Tibial nerve (tissue), 4 donors: ENCODE data around the gene AQP11. TPM values are rescaled to one million over a fixed set of nuclear protein-coding genes. Genes with fewer than 3 reads are reported as not detected.
"Not testable (repeated sequence)": the region's sequence is repeated elsewhere in the genome, so short reads cannot be mapped to it uniquely, and the experiment has no call there.

Source experiments
- DNase-seq, 2 donors: peaks; one replicate each; pipeline ENCODE4 v3.0.0-alpha.2; 2019; ENCODE audit warnings: low spot score in 2 of 2
- H3K27ac ChIP-seq, 4 donors: fragments of 200-600 bp; sonication (generic) in 3 of 4; one replicate each; pipeline ENCODE4 v1.5.1; 2017 to 2019; ENCODE audit warnings: mild to moderate bottlenecking in 1 of 4
- H3K27me3 ChIP-seq, 2 donors: fragments of 200-600 bp; sonication (generic) in 1 of 2; one replicate each; pipeline versions ENCODE4 v1.5.1 to v1.6.0; 2017 to 2019
- H3K36me3 ChIP-seq, 3 donors: fragments of 200-600 bp; sonication (generic); one replicate each; pipeline ENCODE4 v1.5.1; 2018 to 2019
- H3K4me1 ChIP-seq, 4 donors: fragments of 200-600 bp; sonication (generic) in 3 of 4; one replicate each; pipeline ENCODE4 v1.5.1; 2017 to 2019
- H3K4me3 ChIP-seq, 4 donors: fragments of 200-600 bp; sonication (generic) in 3 of 4; one replicate each; pipeline ENCODE4 v1.5.1; 2017 to 2019; ENCODE audit warnings: mild to moderate bottlenecking in 1 of 4, moderate library complexity in 1 of 4
- H3K9me3 ChIP-seq, 4 donors: fragments of 200-600 bp; sonication (generic) in 3 of 4; one replicate each; pipeline ENCODE4 v1.5.1; 2017 to 2019
- EP300 ChIP-seq, 2 donors: sonication (generic); formaldehyde crosslinking; IDR thresholded peaks; one replicate each; pipeline ENCODE4 v1.6.1; 2017; ENCODE audit warnings: antibody characterized with exemption in 2 of 2, mild to moderate bottlenecking in 1 of 2
- POLR2A ChIP-seq, 2 donors: fragments of 450-650 bp; IDR thresholded peaks; one replicate each; pipeline ENCODE4 v1.6.1; 2017; ENCODE audit warnings: antibody characterized with exemption in 2 of 2, mild to moderate bottlenecking in 2 of 2, moderate library complexity in 2 of 2
- WGBS, 2 donors: methylation state at CpG; one replicate each; pipeline ENCODE4 v1.1.5; 2018; 5-methylcytosine and 5-hydroxymethylcytosine counted together
- total RNA-seq, 4 donors: library from RNA; depleted of rRNA; stranded (reverse); fragments of >200 nt; gene quantifications; one replicate each; pipeline ENCODE4 v1.1.0, GENCODE V29; 2016
- TF ChIP-seq, protein P1 (sequence below), 5 experiments: fragments of 200-600 bp in 3 of 5; fragments of 450-650 bp in 2 of 5; sonication (generic) in 3 of 5; IDR thresholded peaks; one replicate each; pipeline ENCODE4 v1.5.1; 2016 to 2019; ENCODE audit warnings: antibody characterized with exemption in 5 of 5, mild to moderate bottlenecking in 3 of 5, moderate library complexity in 2 of 5

AQP11 gene
- total RNA-seq, 4 donors from 2014 or later: 0.78 to 3.3 (median 1.6) TPM

DNA sequence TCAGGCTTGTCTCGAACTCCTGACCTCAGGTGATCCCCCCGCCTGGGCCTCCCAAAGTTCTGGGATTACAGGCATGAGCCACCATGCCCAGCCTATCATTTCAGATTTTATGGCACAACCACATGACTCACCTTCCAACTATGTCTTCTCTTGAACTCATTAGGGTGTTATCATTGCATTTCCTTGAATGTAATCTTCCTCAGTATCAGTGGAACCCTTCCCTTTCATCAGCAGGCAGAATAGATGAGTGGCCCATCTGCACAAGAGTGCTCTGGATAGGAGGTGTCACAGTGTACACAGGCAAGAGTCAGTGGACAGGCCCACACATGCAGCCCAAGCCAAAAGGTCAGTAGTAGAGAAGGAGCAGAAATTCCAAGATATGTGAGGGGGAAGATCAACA is 29.1 kb upstream of the AQP11 start:
- DNase-seq: no peak
- no peaks in the 10 kb centered on the region for H3K27me3 ChIP-seq
- TF ChIP-seq EP300 (IDR thresholded peaks at IDR 0.05) (no peak), POLR2A (IDR thresholded peaks at IDR 0.05) (no peak)
- TF ChIP-seq, protein P1, sequence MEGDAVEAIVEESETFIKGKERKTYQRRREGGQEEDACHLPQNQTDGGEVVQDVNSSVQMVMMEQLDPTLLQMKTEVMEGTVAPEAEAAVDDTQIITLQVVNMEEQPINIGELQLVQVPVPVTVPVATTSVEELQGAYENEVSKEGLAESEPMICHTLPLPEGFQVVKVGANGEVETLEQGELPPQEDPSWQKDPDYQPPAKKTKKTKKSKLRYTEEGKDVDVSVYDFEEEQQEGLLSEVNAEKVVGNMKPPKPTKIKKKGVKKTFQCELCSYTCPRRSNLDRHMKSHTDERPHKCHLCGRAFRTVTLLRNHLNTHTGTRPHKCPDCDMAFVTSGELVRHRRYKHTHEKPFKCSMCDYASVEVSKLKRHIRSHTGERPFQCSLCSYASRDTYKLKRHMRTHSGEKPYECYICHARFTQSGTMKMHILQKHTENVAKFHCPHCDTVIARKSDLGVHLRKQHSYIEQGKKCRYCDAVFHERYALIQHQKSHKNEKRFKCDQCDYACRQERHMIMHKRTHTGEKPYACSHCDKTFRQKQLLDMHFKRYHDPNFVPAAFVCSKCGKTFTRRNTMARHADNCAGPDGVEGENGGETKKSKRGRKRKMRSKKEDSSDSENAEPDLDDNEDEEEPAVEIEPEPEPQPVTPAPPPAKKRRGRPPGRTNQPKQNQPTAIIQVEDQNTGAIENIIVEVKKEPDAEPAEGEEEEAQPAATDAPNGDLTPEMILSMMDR (IDR thresholded peaks at IDR 0.05): no peak
- no peaks in the 10 kb centered on the region for H3K36me3 ChIP-seq
- no peak overlapping the region for H3K27ac ChIP-seq
- H3K4me3 ChIP-seq: no peak overlapping the region
- 93 to 97% methylated on average over 2 of the region's 2 CpGs for WGBS, 2 donors
- no peaks in the 10 kb centered on the region for H3K4me1 ChIP-seq
- H3K9me3 ChIP-seq: peaks cover 0 to 17% (median 0%) of the 10 kb centered on the region in 4 donors

DNA sequence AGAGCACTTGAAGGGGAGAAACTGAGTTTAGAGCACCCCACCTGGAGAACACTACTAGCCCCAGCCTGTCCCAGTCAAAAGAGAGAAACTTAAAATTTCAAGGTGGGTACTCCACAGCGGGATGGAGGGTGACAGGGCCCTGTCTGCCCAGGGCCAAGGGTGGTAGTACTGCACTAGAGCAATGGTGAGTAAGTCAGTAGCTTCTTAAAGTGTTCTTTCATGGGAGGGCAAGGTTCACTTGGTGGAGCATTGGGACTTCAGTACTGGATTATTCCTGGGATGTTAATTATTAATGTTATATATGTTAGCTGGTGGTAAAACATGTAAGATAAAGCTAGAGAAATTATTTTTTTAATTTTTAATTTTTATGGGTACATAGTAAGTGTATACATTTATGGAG is 28.5 kb upstream of the AQP11 start:
- no peak for DNase-seq
- WGBS, 2 donors: 88 to 100% methylated on average over 1 of the region's 1 CpG

DNA sequence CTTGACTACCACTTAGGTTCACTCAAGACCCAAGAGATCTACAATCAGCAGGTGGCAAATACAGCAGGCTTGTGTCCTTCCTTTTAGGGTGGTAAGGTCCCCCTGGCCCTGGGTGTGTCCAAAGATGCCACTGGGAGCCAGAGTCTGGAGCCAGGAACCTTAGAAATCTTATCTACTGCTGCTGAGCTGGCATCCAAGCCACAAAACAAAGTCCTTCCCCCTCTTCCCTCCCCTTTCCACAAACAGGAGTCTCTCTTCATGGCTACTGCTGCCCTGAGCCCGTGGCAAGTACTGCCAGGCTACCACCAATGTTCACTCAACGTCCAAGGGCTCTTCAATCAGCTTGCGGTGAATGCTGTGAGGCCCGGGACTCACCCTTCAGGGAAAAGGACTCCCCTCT is 21.4 kb upstream of the AQP11 start:
- WGBS, 2 donors: 92% methylated on average over 4 of the region's 4 CpGs
- TF ChIP-seq, protein P1 (IDR thresholded peaks at IDR 0.05): no peak
- TF ChIP-seq EP300 (IDR thresholded peaks at IDR 0.05) (no peak), POLR2A (IDR thresholded peaks at IDR 0.05) (no peak)
- no peak overlapping the region for H3K27ac ChIP-seq

More for the DNA sequence above, 28.5 kb upstream of the AQP11 start:
- Histone ChIP-seq H3K27ac (no peak overlapping the region), H3K4me1 (no peaks in the 10 kb centered on the region), H3K4me3 (no peak overlapping the region), H3K9me3 (peaks cover 0 to 17% (median 0%) of the 10 kb centered on the region in 4 donors), H3K36me3 (no peaks in the 10 kb centered on the region), H3K27me3 (no peaks in the 10 kb centered on the region)
- no peak for TF ChIP-seq POLR2A (IDR thresholded peaks at IDR 0.05)
- TF ChIP-seq, protein P1 (IDR thresholded peaks at IDR 0.05): no peak
- TF ChIP-seq EP300 (IDR thresholded peaks at IDR 0.05): no peak

DNA sequence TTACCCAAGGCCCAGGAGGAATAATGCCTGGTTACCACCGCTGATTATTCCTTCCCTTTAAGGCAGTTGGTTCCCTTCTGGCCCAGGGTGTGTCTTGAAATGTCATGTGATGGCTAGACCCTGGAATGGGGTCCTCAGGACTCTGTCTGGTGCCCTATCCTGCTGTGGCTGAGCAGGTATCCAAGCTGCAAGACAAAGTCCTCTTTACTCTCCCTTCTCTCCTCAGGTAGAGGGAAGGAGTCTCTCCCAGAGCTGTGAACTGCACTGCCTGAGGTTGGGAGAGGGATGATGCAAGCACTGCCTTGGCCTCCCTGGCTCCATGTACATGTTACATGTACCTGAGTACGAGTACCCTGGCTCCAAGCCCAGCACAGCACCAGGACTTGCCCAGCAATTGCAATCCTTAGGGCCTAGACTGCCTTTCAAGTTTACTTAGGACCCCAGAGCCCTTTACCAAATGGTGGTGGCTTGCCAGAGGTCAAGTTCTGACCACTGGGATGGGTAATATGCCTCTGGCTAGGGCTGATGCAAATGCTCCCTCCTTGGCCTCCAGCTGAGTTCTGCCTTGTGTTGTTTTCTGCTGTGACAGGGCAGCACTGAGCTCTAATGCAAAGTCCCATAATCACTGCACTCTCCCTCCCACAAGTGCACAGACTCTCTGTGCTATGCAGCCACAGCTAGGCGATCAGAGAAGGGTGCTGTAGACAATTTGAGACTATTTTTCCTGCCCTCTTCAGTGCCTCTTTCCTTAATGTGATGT is 20.7 kb upstream of the AQP11 start:
- no peak overlapping the region for H3K4me3 ChIP-seq
- 83 to 91% methylated on average over 2 to 3 of the region's 3 CpGs for WGBS, 2 donors
- peaks cover 0 to 6% (median 0%) of the 10 kb centered on the region in 3 donors for H3K36me3 ChIP-seq
- no peaks in the 10 kb centered on the region for H3K27me3 ChIP-seq
- no peak overlapping the region for H3K27ac ChIP-seq
- peaks cover 0 to 4% (median 0%) of the 10 kb centered on the region in 4 donors for H3K9me3 ChIP-seq
- no peak for DNase-seq
- H3K4me1 ChIP-seq: no peaks in the 10 kb centered on the region
- no peak for TF ChIP-seq EP300 (IDR thresholded peaks at IDR 0.05)
- no peak for TF ChIP-seq POLR2A (IDR thresholded peaks at IDR 0.05)
- TF ChIP-seq, protein P1 (IDR thresholded peaks at IDR 0.05): no peak

More for the DNA sequence above, 21.4 kb upstream of the AQP11 start:
- DNase-seq: no peak
- Histone ChIP-seq H3K9me3 (peaks cover 0 to 11% (median 0%) of the 10 kb centered on the region in 4 donors), H3K27me3 (no peaks in the 10 kb centered on the region), H3K4me1 (no peaks in the 10 kb centered on the region), H3K36me3 (peaks cover 0 to 6% (median 0%) of the 10 kb centered on the region in 3 donors), H3K4me3 (no peak overlapping the region)

DNA sequence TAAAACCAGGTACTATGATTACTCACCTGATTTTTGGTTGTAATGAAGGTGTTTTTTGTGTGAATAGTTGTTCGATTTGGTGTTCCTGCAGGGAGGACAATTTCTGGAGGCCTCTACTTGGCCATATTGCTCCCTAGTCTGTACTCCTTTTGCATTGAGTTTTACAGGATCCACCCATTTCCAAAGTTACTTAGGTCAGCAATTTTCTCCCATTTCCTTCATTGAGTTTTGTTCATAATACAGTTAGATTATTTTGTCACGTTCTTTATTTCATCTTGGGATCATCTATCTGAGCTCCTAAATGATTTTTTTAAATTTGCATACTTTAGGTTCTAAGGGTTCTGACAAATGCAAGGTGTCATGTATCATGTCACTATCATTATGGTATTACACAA is 20.1 kb upstream of the AQP11 start:
- TF ChIP-seq POLR2A (IDR thresholded peaks at IDR 0.05): no peak
- TF ChIP-seq EP300 (IDR thresholded peaks at IDR 0.05): no peak
- TF ChIP-seq, protein P1 (IDR thresholded peaks at IDR 0.05): no peak
- H3K36me3 ChIP-seq: peaks cover 0 to 6% (median 0%) of the 10 kb centered on the region in 3 donors
- no peak overlapping the region for H3K4me3 ChIP-seq
- H3K27me3 ChIP-seq: no peaks in the 10 kb centered on the region
- no peak for DNase-seq
- H3K27ac ChIP-seq: no peak overlapping the region
- peaks cover 0 to under 1% (median 0%) of the 10 kb centered on the region in 4 donors for H3K9me3 ChIP-seq
- H3K4me1 ChIP-seq: no peaks in the 10 kb centered on the region
- WGBS, 2 donors: 82 to 91% methylated on average over 2 of the region's 2 CpGs

DNA sequence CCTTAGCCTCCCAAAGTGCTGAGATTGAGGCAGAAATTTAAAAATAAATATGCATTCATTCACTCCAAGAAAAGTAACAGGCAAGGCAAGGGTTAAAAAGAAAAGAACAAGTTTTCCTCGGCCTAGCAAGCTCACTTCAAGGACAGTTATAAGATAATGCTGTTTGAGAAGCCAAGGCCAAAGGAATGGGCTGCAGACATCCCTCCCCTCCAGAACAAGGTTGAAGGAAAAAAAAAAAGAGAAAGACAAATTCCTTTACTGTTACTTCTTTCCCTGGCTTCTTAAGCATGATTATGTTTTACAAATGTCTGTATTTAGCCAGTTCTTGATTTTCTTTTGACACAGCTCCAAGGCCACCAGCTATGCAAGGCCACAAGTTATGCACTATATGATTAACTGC is 18.9 kb upstream of the AQP11 start:
- 18 to 19% methylated on average over 1 of the region's 1 CpG for WGBS, 2 donors
- DNase-seq, H3K27ac ChIP-seq: not testable (repeated sequence)

DNA sequence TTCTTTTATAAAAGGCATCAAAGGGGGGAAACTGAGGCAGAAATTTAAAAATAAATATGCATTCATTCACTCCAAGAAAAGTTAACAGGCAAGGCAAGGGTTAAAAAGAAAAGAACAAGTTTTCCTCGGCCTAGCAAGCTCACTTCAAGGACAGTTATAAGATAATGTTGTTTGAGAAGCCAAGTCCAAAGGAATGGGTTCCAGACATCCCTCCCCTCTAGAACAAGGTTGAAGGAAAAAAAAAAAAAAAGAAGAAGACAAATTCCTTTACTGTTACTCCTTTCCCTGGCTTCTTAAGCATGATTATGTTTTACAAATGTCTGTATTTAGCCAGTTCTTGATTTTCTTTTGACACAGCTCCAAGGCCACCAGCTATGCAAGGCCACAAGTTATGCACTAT is 14.3 kb upstream of the AQP11 start:
- WGBS, 2 donors: 3 to 8% methylated on average over 1 of the region's 1 CpG
- H3K27ac ChIP-seq, H3K27me3 ChIP-seq, H3K4me1 ChIP-seq, DNase-seq, H3K36me3 ChIP-seq, H3K4me3 ChIP-seq, H3K9me3 ChIP-seq: not testable (repeated sequence)

More for the DNA sequence above, 18.9 kb upstream of the AQP11 start:
- H3K4me3 ChIP-seq, H3K9me3 ChIP-seq, H3K4me1 ChIP-seq, H3K36me3 ChIP-seq, H3K27me3 ChIP-seq: not testable (repeated sequence)
